Activated CD4-positive, CD25-positive, alpha-beta regulatory T cell treated with anti-CD3 and anti-CD28 coated beads, Interleukin-2, amount 50 U/mL, for 16 hours (primary cell): ENCODE data around the gene DDX1.
A peak's percentile ranks its signal among the peaks of the same experiment; 100 is the strongest.
"Not testable (repeated sequence)": the region's sequence is repeated elsewhere in the genome, so short reads cannot be mapped to it uniquely, and the experiment has no call there.

Experiments
- DNase-seq: peaks from one replicate; pipeline ENCODE4 v3.0.0-alpha.2; 2020; ENCODE audit warnings: low read depth, low spot score

DDX1 gene

GRCh38 chr2:15591692-15592463 lies at the start of gene DDX1:
DDX1 (plus strand) TSS chr2:15591868; CDS start chr2:15591934, 66 bp downstream.
- peak; percentile 72 for DNase-seq

DNA sequence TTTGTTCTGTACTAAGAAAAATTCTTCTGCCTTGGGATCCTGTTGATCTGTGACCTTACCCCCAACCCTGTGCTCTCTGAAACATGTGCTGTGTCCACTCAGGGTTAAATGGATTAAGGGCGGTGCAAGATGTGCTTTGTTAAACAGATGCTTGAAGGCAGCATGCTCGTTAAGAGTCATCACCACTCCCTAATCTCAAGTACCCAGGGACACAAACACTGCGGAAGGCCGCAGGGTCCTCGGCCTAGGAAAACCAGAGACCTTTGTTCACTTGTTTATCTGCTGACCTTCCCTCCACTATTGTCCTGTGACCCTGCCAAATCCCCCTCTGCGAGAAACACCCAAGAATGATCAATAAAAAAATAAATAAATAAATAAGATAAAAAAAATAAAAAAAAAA lies 49.4 kb upstream of the DDX1 start:
- DNase-seq, result not testable (repeated sequence)

GRCh38 chr2:15543053-15543452 lies 48.6 kb upstream of the DDX1 start:
- no peak for DNase-seq

- no peak for DNase-seq
Measured at GRCh38 chr2:15543541-15543940, 48.1 kb upstream of the DDX1 start.

DNA sequence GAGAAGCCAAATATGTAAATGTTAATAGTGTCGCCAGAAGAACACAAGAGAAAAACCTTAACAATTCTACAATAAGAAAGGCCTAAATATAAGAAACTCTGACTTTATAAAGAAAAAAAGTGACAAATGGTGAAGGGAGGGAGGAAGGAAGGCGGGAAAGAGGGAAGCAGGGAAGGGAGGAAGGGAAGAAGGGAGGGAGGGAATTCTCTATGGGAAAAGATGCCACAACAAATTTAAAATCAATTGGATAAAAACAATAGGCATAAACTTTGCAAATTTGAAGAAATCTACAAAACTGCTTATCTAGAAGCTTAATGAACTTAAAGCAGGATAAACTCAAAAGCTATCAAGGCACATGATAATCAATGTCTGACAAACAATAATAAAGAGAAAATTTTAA lies 47.4 kb upstream of the DDX1 start:
- no peak for DNase-seq

GRCh38 chr2:15546297-15547098 lies 45.2 kb upstream of the DDX1 start:
- no peak for DNase-seq

- DNase-seq, result no peak
Measured at GRCh38 chr2:15547115-15547876, 44.4 kb upstream of the DDX1 start.

- no peak for DNase-seq
Measured at GRCh38 chr2:15548974-15549373, 42.7 kb upstream of the DDX1 start.

DNA sequence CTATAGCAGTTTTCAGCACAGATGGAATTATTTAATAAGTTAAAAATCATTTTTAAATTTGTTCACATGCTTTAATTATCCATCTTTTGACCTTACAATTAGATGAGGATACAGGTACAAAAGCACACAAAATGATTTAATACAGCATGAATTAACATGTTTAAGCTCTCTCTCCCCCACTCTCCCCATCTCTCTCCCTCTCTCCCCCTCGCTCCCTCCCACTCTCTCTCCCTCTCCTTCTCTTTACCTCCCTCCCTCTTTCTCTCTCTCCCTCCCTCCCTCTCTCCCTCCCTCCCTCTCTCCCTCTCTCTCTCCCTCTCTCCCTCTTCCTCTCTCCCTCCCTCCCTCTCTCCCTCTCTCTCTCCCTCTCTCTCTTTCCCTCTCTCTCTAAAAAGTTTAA lies 38.1 kb upstream of the DDX1 start:
- no peak for DNase-seq

GRCh38 chr2:15553951-15554350 lies 37.7 kb upstream of the DDX1 start:
- DNase-seq, result no peak

DNA sequence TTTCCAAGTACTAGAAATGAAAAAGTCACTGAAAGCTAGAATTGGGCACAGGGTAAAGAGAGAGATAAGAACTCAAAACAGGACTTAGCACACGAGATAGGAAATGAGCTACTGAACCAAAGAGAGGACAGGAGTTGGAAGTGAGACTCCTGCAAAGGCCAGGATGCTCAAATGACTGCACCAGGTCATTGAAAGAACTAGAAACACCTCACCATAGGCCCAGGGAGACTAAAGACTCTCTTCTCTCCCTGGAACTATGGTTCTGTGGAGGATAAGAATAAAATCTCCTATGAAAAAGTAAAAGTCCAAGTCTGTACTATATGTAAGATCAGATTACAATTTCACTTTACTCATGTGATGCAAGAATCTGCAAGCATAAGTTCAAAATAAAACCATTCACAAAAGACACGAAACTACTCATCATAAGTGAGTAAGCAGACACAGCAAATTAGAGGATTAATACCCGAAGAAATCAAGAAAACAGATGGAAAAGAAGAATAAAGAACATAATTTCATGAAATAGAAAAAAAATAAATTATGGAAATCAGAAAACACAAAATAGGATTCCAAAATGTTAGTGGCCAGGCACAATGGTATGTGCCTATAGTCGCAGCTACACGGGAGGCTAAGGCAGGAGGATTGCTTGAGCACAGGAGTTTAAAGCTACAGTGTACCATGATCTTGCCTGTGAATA lies 37.0 kb upstream of the DDX1 start:
- DNase-seq, result no peak

- no peak for DNase-seq
Measured at GRCh38 chr2:15555760-15556193, 35.9 kb upstream of the DDX1 start.

GRCh38 chr2:15556311-15556930 lies 35.2 kb upstream of the DDX1 start:
- no peak for DNase-seq

DNA sequence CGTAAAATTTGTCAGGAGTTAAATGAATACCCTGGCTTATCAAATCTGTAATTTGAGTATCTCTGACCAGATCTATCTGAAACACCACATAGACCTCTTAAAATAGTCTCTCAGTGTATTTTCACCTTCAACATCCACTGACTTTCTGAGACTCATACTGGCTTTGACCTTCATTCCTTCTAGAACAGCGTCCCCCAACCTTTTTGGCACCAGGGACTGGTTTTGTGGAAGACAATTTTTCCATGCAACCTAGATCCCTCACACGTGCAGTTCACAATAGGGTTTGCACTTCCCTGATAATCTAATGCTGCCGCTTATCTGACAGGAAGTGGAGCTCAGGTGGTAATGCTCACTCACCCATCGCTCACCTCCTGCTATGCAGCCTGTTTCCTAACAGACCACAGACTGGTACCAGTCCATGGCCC lies 33.8 kb upstream of the DDX1 start:
- DNase-seq, result no peak

- no peak for DNase-seq
Measured at GRCh38 chr2:15559379-15560139, 32.1 kb upstream of the DDX1 start.

DNA sequence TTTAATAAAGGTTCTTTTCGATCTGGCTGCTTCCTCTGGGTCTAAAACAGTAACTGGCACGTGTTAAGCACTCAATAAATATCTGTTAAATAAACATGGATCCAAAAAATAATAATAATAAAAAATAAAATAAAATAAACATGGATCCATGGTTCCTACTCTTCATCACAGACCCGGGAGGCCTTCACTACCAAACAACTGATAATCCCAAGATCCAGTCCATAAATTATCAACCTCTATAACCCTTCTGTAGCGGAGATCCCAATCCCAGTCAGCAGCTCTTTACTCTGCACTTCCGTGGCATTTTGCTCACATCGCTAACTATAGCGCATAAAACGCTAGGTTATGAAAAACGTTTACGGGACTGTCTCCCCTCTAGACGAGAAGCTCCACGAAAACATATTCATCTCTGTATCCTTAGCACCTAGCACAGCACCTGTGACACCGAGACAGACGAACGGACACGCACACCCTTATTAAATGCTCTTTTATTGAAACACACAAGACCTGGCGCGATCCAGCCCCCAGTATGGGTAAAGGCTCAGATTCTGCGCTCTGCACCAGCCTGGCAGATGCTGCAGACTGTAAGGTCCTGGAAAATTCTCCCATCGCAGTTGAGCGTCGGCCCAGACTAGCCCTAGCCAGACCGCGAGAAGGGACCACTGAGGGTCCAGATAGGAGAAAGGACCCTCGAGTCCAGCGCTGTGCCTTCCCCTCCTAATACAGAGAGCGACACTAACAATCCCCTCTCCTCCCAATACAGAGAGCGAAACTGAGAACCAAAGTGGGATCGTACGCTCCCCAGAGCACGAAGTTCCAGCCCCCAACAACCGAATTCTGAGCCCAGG lies 31.3 kb upstream of the DDX1 start:
- DNase-seq, result no peak

DNA sequence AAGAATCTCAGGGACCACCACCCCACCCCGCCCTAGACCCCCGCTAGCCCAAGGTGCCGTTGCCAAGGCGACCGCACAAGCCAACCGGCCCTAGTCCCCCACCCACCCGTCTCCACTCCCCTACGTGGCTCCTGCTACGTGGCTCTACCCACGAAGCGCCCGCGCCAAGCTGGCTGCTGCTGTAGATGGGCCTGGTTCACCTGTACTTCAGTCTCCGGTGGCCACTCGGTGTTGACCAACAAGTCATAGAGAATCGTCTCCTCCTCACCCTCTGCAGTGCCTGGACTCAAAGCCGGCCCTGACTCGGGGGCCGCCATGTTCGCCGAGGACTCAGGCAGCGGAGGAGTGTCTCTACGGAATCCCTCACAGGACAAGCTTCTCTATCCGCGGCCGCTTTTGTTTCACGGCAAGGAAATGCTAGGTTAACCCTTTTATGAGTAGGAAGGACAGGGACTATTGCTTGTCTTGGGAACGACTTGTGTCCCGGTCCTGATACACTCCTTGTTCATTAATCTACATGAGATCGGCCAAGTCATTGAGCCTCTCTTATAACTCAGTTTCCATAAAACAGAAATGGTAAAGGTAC lies 30.6 kb upstream of the DDX1 start, which contains the start of gene NBAS:
Gene NBAS (minus strand): TSS at position 347 of the 586 bp plus-strand sequence. CDS start 30 bp downstream, at position 317.
- peak; percentile 61 for DNase-seq

DNA sequence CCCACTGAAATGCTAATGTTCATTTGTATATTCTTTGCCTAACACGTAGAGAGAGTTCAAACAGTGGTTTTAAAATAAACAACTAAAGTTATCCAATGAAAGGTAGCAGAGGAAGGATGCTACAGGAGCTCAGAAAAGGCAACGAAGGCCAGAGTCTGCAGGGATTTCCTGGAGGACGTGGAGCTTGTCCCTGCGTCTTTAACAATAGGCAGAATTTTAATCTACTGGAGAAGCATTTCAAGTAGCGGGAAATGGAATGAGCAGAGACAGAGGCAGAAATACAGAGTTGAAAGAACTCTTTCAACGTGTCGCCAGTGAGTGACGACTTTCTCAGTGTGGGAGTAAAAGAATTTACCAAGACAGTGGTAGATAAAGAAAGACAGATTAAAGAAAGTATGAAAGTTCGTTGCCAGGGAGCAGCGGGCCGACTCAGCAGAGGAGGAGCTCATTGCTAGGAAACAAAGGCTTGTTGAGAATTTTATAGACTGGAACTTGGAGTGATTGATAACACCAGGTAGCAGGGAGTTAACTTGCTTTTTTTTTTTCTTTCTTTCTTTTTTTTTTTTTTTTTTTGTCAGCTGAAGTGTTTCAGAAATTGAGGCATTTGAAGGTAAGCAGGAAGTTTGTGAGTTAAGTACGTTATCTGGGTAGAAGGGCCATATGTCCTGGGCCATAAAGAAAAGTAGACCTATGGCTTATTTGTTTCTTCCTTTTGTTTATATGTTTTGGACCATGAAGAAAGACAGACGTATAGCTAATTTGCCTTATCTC lies 29.9 kb upstream of the DDX1 start:
- DNase-seq, result no peak
